ENCODE measurements around the gene SLC44A5.

- TF ChIP-seq CTCF (IDR thresholded peaks at IDR 0.05), result no peak
- TF ChIP-seq POLR2A (IDR thresholded peaks at IDR 0.05), result no peak
Observed at GRCh38 chr1:75440274-75440673, 170.6 kb downstream of the SLC44A5 start.

Measured in thyroid gland (tissue), 4 donors.